Skeletal muscle satellite cell (primary cell): ENCODE data around the gene NRIP3.
"Not testable (repeated sequence)": the region's sequence is repeated elsewhere in the genome, so short reads cannot be mapped to it uniquely, and the experiment has no call there.

Experiments
- H3K27me3 ChIP-seq: 2 replicates; pipeline ENCODE4 v1.7.0; 2013; ENCODE audit warnings: low read length; ENCODE audit not compliant: control insufficient read depth, insufficient read depth
- H3K36me3 ChIP-seq: 2 replicates; pipeline ENCODE4 v1.7.0; 2013; ENCODE audit warnings: mild to moderate bottlenecking, control low read depth, low read length; ENCODE audit not compliant: insufficient read depth
- H3K4me1 ChIP-seq: 2 replicates; pipeline ENCODE4 v1.7.0; 2013; ENCODE audit warnings: low read length; ENCODE audit not compliant: control insufficient read depth, insufficient read depth
- H3K4me2 ChIP-seq: 2 replicates; pipeline ENCODE4 v1.7.0; 2013; ENCODE audit warnings: mild to moderate bottlenecking, low read length
- H3K4me3 ChIP-seq: 2 replicates; pipeline ENCODE4 v1.7.0; 2013; ENCODE audit warnings: low read length
- H3K9ac ChIP-seq: 2 replicates; pipeline ENCODE4 v1.7.0; 2013; ENCODE audit warnings: mild to moderate bottlenecking, low read depth, low read length, moderate library complexity
- H3K9me3 ChIP-seq: replicated peaks from 2 replicates; pipeline ENCODE4 v1.7.0; 2013; ENCODE audit warnings: mild to moderate bottlenecking, control low read depth, low read length

Gene NRIP3

GRCh38 chr11:9014826-9015225 is 11.0 kb upstream of the NRIP3 start:
- H3K4me2 ChIP-seq: no peak overlapping the region
- H3K36me3 ChIP-seq: no peaks in the 10 kb centered on the region

GRCh38 chr11:9013373-9013772 is 9.6 kb upstream of the NRIP3 start:
- Histone ChIP-seq H3K4me2 (no peak overlapping the region), H3K36me3 (no peaks in the 10 kb centered on the region), H3K4me1 (peaks cover 14% of the 10 kb centered on the region), H3K27me3 (peaks cover 1% of the 10 kb centered on the region), H3K9ac (no peak overlapping the region), H3K4me3 (no peak overlapping the region), H3K9me3 (no peaks in the 10 kb centered on the region)

More at GRCh38 chr11:9014826-9015225, 11.0 kb upstream of the NRIP3 start:
- Histone ChIP-seq H3K27me3 (no peaks in the 10 kb centered on the region), H3K9me3 (no peaks in the 10 kb centered on the region), H3K9ac (no peak overlapping the region), H3K4me3 (no peak overlapping the region), H3K4me1 (peaks cover 14% of the 10 kb centered on the region)

GRCh38 chr11:9009538-9009937 is 5.7 kb upstream of the NRIP3 start:
- not testable (repeated sequence) for H3K4me1 ChIP-seq, H3K4me2 ChIP-seq, H3K9ac ChIP-seq, H3K4me3 ChIP-seq, H3K36me3 ChIP-seq, H3K9me3 ChIP-seq
- H3K27me3 ChIP-seq: peaks cover 36% of the 10 kb centered on the region

- H3K9ac ChIP-seq: no peak overlapping the region
- H3K4me2 ChIP-seq: no peak overlapping the region
- peaks cover 7% of the 10 kb centered on the region for H3K4me1 ChIP-seq
- H3K4me3 ChIP-seq: no peak overlapping the region
- H3K9me3 ChIP-seq: no peaks in the 10 kb centered on the region
- peaks cover 43% of the 10 kb centered on the region for H3K27me3 ChIP-seq
- no peaks in the 10 kb centered on the region for H3K36me3 ChIP-seq
These were observed 4.9 kb upstream of the NRIP3 start for GRCh38 chr11:9008661-9009060.

GRCh38 chr11:9008011-9008550 is 4.3 kb upstream of the NRIP3 start:
- Histone ChIP-seq H3K36me3 (no peaks in the 10 kb centered on the region), H3K9ac (no peak overlapping the region), H3K27me3 (peaks cover 47% of the 10 kb centered on the region), H3K9me3 (no peaks in the 10 kb centered on the region), H3K4me3 (no peak overlapping the region), H3K4me2 (no peak overlapping the region), H3K4me1 (peaks cover 13% of the 10 kb centered on the region)

- H3K4me3 ChIP-seq: no peak overlapping the region
These were observed 1.3 kb upstream of the NRIP3 start for GRCh38 chr11:9005087-9005486.

GRCh38 chr11:9004183-9004926 is 554 bp upstream of the NRIP3 start:
- no peaks in the 10 kb centered on the region for H3K9me3 ChIP-seq
- H3K27me3 ChIP-seq: peaks cover 47% of the 10 kb centered on the region
- H3K9ac ChIP-seq: peak overlapping the region; percentile 62
- H3K4me1 ChIP-seq: peaks cover 26% of the 10 kb centered on the region
- peak overlapping the region; percentile 91 for H3K4me2 ChIP-seq
- peak overlapping the region; percentile 70 for H3K4me3 ChIP-seq
- H3K36me3 ChIP-seq: no peaks in the 10 kb centered on the region

More at GRCh38 chr11:9005087-9005486, 1.3 kb upstream of the NRIP3 start:
- Histone ChIP-seq H3K9ac (no peak overlapping the region), H3K4me1 (peaks cover 26% of the 10 kb centered on the region), H3K27me3 (peaks cover 47% of the 10 kb centered on the region), H3K4me2 (no peak overlapping the region), H3K9me3 (no peaks in the 10 kb centered on the region), H3K36me3 (no peaks in the 10 kb centered on the region)

- Histone ChIP-seq H3K4me1 (peaks cover 26% of the 10 kb centered on the region), H3K4me2 (peak overlapping the region; percentile 91), H3K9me3 (no peaks in the 10 kb centered on the region), H3K4me3 (peak overlapping the region; percentile 70), H3K36me3 (no peaks in the 10 kb centered on the region), H3K27me3 (peaks cover 43% of the 10 kb centered on the region), H3K9ac (peak overlapping the region; percentile 62)
These were observed 755 bp downstream of the NRIP3 start for GRCh38 chr11:9002920-9003572.

- peaks cover 30% of the 10 kb centered on the region for H3K27me3 ChIP-seq
- H3K4me1 ChIP-seq: peaks cover 26% of the 10 kb centered on the region
- no peak overlapping the region for H3K9ac ChIP-seq
- no peak overlapping the region for H3K4me3 ChIP-seq
- no peaks in the 10 kb centered on the region for H3K9me3 ChIP-seq
- peak overlapping the region; percentile 19 for H3K4me2 ChIP-seq
- H3K36me3 ChIP-seq: no peaks in the 10 kb centered on the region
These were observed 2.1 kb downstream of the NRIP3 start for GRCh38 chr11:9001736-9002135.

- no peak overlapping the region for H3K4me3 ChIP-seq
- H3K4me1 ChIP-seq: peaks cover 12% of the 10 kb centered on the region
- H3K36me3 ChIP-seq: no peaks in the 10 kb centered on the region
- H3K4me2 ChIP-seq: no peak overlapping the region
- no peak overlapping the region for H3K9ac ChIP-seq
- H3K27me3 ChIP-seq: peaks cover 8% of the 10 kb centered on the region
- H3K9me3 ChIP-seq: no peaks in the 10 kb centered on the region
These were observed 5.8 kb downstream of the NRIP3 start for GRCh38 chr11:8998017-8998416.

- Histone ChIP-seq H3K9me3 (no peaks in the 10 kb centered on the region), H3K9ac (no peak overlapping the region), H3K4me3 (no peak overlapping the region), H3K36me3 (no peaks in the 10 kb centered on the region), H3K27me3 (peaks cover 8% of the 10 kb centered on the region), H3K4me2 (no peak overlapping the region), H3K4me1 (peaks cover 8% of the 10 kb centered on the region)
These were observed 6.3 kb downstream of the NRIP3 start for GRCh38 chr11:8997451-8997850.
